HEK293 (cell line): ENCODE measurements around the gene PRDM15.

Experiments
- ATF2 ChIP-seq: fragments of 450-650 bp; formaldehyde crosslinking; IDR thresholded peaks from 2 replicates; pipeline ENCODE4 v1.5.1; 2016; ENCODE audit warnings: missing biosample characterization, missing genetic modification characterization, low read depth
- BCL11A ChIP-seq: fragments of 450-650 bp; formaldehyde crosslinking; IDR thresholded peaks from 2 replicates; pipeline ENCODE4 v1.5.1; 2016; ENCODE audit warnings: low read depth, missing biosample characterization, missing genetic modification characterization
- CTCF ChIP-seq: fragments of 450-650 bp; formaldehyde crosslinking; IDR thresholded peaks from 2 replicates; pipeline ENCODE4 v1.5.1; 2016; ENCODE audit warnings: missing biosample characterization, missing genetic modification characterization
- HOXA7 ChIP-seq: sonication (generic); formaldehyde crosslinking; IDR thresholded peaks from 2 replicates; pipeline ENCODE4 v1.8.1; 2022; ENCODE audit warnings: missing genetic modification reagents, borderline replicate concordance
- MYNN ChIP-seq: fragments of 450-650 bp; formaldehyde crosslinking; IDR thresholded peaks from 2 replicates; pipeline ENCODE4 v1.5.1; 2016; ENCODE audit warnings: missing biosample characterization, missing genetic modification characterization, borderline replicate concordance
- PATZ1 ChIP-seq: fragments of 450-650 bp; formaldehyde crosslinking; IDR thresholded peaks from 2 replicates; pipeline ENCODE4 v1.5.1; 2016; ENCODE audit warnings: missing biosample characterization, missing genetic modification characterization
- SP2 ChIP-seq: fragments of 450-650 bp; formaldehyde crosslinking; IDR thresholded peaks from 2 replicates; pipeline ENCODE4 v1.5.1; 2016; ENCODE audit warnings: missing biosample characterization, missing genetic modification characterization
- TCF7L2 ChIP-seq: IDR thresholded peaks from 2 replicates; pipeline ENCODE4 v1.6.1; 2011; ENCODE audit warnings: low read depth, mild to moderate bottlenecking, inconsistent platforms, low read length, moderate library complexity, borderline replicate concordance
- ZBTB11 ChIP-seq: fragments of 450-650 bp; formaldehyde crosslinking; conservative IDR thresholded peaks from 2 replicates; pipeline ENCODE4 v1.5.1; 2016; ENCODE audit warnings: low read depth, missing biosample characterization, missing genetic modification characterization
- ZNF132 ChIP-seq: fragments of 450-650 bp; formaldehyde crosslinking; IDR thresholded peaks from 2 replicates; pipeline ENCODE4 v1.5.1; 2017; ENCODE audit warnings: missing biosample characterization, missing genetic modification characterization, borderline replicate concordance

- TF ChIP-seq ATF2 (tag by site-specific recombination), result no peak
- TF ChIP-seq CTCF (tag by site-specific recombination), result no peak
- no peak for TF ChIP-seq TCF7L2
- no peak for TF ChIP-seq PATZ1 (tag by site-specific recombination)
- no peak for TF ChIP-seq HOXA7 (CRISPR knock-in tag)
- no peak for TF ChIP-seq ZNF132 (tag by site-specific recombination)
- TF ChIP-seq SP2 (tag by site-specific recombination), result no peak
- no peak for TF ChIP-seq MYNN
- no peak for TF ChIP-seq BCL11A (tag by site-specific recombination)
- TF ChIP-seq ZBTB11 (tag by site-specific recombination), result no peak
These were observed 34.1 kb upstream of the PRDM15 start for GRCh38 chr21:41913230-41913629.
